Suprapubic skin (tissue), 4 donors: ENCODE results near the gene OR2A5. TPM values are rescaled to one million over a fixed set of nuclear protein-coding genes. Genes with fewer than 3 reads are reported as not detected.

Experiments used
- DNase-seq, 2 donors: peaks; one replicate each; pipeline ENCODE4 v3.0.0-alpha.2; 2019; ENCODE audit warnings: low spot score in 2 of 2
- H3K27ac ChIP-seq: fragments of 200-600 bp; sonication (generic); one replicate; pipeline ENCODE4 v1.5.1; 2019
- H3K27me3 ChIP-seq: fragments of 200-600 bp; sonication (generic); one replicate; pipeline ENCODE4 v1.5.1; 2019
- H3K36me3 ChIP-seq: fragments of 200-600 bp; sonication (generic); one replicate; pipeline ENCODE4 v1.5.1; 2019
- H3K4me1 ChIP-seq: fragments of 200-600 bp; sonication (generic); one replicate; pipeline ENCODE4 v1.5.1; 2019
- H3K4me3 ChIP-seq: fragments of 200-600 bp; sonication (generic); one replicate; pipeline ENCODE4 v1.5.1; 2019; ENCODE audit warnings: mild to moderate bottlenecking
- H3K9me3 ChIP-seq: fragments of 200-600 bp; sonication (generic); one replicate; pipeline ENCODE4 v1.5.1; 2019
- EP300 ChIP-seq: sonication (generic); formaldehyde crosslinking; IDR thresholded peaks from one replicate; pipeline ENCODE4 v1.6.1; 2017; ENCODE audit warnings: antibody characterized with exemption
- POLR2A ChIP-seq, 2 donors: fragments of 450-650 bp; IDR thresholded peaks; one replicate each; pipeline ENCODE4 v1.6.1; 2017; ENCODE audit warnings: antibody characterized with exemption in 2 of 2, mild to moderate bottlenecking in 2 of 2, moderate library complexity in 2 of 2
- POLR2AphosphoS5 ChIP-seq, 3 donors: sonication (generic); formaldehyde crosslinking; IDR thresholded peaks; one replicate each; pipeline ENCODE4 v1.6.1; 2017; ENCODE audit warnings: antibody characterized with exemption in 3 of 3
- WGBS: methylation state at CpG from one replicate; pipeline ENCODE4 v1.1.5; 2018; 5-methylcytosine and 5-hydroxymethylcytosine counted together
- total RNA-seq, 4 donors: library from RNA; depleted of rRNA; stranded (reverse); fragments of >200 nt; gene quantifications; one replicate each; pipeline ENCODE4 v1.1.0, GENCODE V29; 2016
- TF ChIP-seq, protein P1 (sequence below), 2 donors: fragments of 200-600 bp in 1 of 2; fragments of 450-650 bp in 1 of 2; sonication (generic) in 1 of 2; IDR thresholded peaks; one replicate each; pipeline ENCODE4 v1.5.1; 2016 to 2019; ENCODE audit warnings: antibody characterized with exemption in 2 of 2, mild to moderate bottlenecking in 1 of 2, moderate library complexity in 1 of 2

Gene OR2A5
- total RNA-seq, 4 donors from 2014 or later = not detected

DNA sequence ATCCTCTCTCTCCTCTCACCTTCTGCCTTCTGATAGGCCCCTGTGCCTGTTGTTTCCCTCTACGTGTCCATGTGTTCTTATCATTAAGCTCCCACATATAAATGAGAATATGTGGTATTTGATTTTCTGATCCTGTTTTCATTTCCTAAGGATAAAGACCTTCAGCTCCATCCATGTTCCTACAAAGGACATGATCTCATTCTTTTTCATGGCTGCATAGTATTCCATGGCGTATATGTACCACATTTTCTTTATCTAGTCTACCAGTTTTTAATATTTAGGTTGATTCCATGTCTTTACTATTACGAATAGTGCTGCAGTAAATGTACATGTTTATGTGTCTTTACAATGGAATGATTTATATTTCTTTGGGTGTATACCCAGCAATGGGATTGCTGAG lies 41.9 kb downstream of the OR2A5 start:
- no peak overlapping the region for H3K4me3 ChIP-seq

DNA sequence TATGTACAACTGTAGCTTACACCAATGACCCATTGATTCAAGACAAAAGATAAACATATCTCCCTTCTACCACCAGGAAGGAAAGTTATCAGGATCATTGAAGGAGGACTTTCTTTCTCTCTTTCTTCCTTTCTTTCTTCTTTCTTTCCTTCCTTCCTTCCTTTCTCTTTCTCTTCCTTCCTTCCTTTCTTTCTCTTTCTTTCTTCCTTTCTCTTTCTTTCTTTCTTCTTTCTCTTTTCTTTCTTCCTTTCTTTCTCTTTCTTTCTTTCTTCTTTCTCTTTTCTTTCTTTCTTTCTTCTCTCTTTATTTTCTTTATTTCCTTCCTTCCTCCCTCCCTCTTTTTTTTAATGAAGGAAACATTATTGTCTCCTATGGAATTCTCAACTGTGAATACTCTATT lies 50.0 kb downstream of the OR2A5 start:
- no peak for DNase-seq
- H3K4me1 ChIP-seq = no peaks in the 10 kb centered on the region
- no peak overlapping the region for H3K4me3 ChIP-seq
- H3K36me3 ChIP-seq = no peaks in the 10 kb centered on the region
- no peak for TF ChIP-seq POLR2A (IDR thresholded peaks at IDR 0.05)
- TF ChIP-seq, protein P1, sequence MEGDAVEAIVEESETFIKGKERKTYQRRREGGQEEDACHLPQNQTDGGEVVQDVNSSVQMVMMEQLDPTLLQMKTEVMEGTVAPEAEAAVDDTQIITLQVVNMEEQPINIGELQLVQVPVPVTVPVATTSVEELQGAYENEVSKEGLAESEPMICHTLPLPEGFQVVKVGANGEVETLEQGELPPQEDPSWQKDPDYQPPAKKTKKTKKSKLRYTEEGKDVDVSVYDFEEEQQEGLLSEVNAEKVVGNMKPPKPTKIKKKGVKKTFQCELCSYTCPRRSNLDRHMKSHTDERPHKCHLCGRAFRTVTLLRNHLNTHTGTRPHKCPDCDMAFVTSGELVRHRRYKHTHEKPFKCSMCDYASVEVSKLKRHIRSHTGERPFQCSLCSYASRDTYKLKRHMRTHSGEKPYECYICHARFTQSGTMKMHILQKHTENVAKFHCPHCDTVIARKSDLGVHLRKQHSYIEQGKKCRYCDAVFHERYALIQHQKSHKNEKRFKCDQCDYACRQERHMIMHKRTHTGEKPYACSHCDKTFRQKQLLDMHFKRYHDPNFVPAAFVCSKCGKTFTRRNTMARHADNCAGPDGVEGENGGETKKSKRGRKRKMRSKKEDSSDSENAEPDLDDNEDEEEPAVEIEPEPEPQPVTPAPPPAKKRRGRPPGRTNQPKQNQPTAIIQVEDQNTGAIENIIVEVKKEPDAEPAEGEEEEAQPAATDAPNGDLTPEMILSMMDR (IDR thresholded peaks at IDR 0.05) = no peak
- no peak for TF ChIP-seq POLR2AphosphoS5 (IDR thresholded peaks at IDR 0.05)
- no peak for TF ChIP-seq EP300
- H3K27ac ChIP-seq = no peak overlapping the region
- no peaks in the 10 kb centered on the region for H3K9me3 ChIP-seq
- no peaks in the 10 kb centered on the region for H3K27me3 ChIP-seq

More for the DNA sequence above, 41.9 kb downstream of the OR2A5 start:
- Histone ChIP-seq H3K36me3 (no peaks in the 10 kb centered on the region), H3K27me3 (no peaks in the 10 kb centered on the region), H3K4me1 (no peaks in the 10 kb centered on the region), H3K9me3 (no peaks in the 10 kb centered on the region), H3K27ac (no peak overlapping the region)
- TF ChIP-seq EP300 = no peak
- no peak for TF ChIP-seq POLR2AphosphoS5 (IDR thresholded peaks at IDR 0.05)
- TF ChIP-seq, protein P1 (IDR thresholded peaks at IDR 0.05) = no peak
- TF ChIP-seq POLR2A (IDR thresholded peaks at IDR 0.05) = no peak
- 88% methylated on average over 3 of the region's 3 CpGs for WGBS
- no peak for DNase-seq

DNA sequence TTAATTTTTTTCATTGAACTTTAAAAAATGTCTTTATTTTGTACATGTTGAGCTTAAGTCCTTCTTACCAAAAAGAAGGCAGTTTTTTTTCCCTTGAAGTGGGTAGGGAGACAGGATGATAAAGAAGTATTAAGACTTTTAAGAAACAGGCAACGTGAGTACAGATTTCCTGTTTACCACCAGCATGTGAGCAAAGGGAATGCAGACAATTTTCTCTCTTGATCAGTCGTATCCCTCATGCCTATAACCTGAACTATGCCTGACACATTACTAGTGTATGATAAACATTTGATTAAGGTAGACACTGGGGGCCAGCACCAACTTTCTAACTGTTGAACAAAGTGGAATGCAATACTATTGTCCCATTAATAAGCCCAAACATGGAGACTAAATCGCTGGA lies 51.9 kb downstream of the OR2A5 start:
- DNase-seq = no peak
- H3K4me3 ChIP-seq = no peak overlapping the region
- 55% methylated on average over 3 of the region's 3 CpGs for WGBS
- H3K27ac ChIP-seq = no peak overlapping the region
- no peaks in the 10 kb centered on the region for H3K9me3 ChIP-seq
- no peaks in the 10 kb centered on the region for H3K27me3 ChIP-seq
- TF ChIP-seq POLR2A (IDR thresholded peaks at IDR 0.05) (no peak), EP300 (no peak), POLR2AphosphoS5 (IDR thresholded peaks at IDR 0.05) (no peak)
- TF ChIP-seq, protein P1 (IDR thresholded peaks at IDR 0.05) = no peak
- H3K36me3 ChIP-seq = no peaks in the 10 kb centered on the region
- no peaks in the 10 kb centered on the region for H3K4me1 ChIP-seq

DNA sequence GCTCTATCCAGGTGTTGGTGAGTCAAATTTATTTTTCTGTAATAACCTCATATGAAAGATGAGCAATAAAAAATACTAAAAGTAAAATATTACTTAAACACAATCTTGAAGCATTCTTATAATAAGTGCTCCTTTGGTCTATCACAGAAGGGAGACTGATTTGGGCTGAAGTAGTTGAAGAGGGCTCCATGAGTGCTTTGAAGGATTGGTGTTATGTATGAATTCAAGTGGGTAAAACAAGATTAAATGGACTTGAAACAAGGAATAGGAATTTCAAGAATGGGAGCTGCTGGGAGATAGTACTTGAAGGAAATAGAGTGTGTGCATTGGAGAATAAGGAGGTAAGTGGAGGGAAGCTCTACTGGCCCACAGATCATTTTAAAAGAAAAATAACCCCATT lies 53.3 kb downstream of the OR2A5 start:
- H3K36me3 ChIP-seq = no peaks in the 10 kb centered on the region
- TF ChIP-seq, protein P1 (IDR thresholded peaks at IDR 0.05) = no peak
- TF ChIP-seq POLR2A (IDR thresholded peaks at IDR 0.05) (no peak), EP300 (no peak), POLR2AphosphoS5 (IDR thresholded peaks at IDR 0.05) (no peak)
- H3K27ac ChIP-seq = no peak overlapping the region
- no peak for DNase-seq
- H3K27me3 ChIP-seq = no peaks in the 10 kb centered on the region
- H3K4me3 ChIP-seq = no peak overlapping the region
- H3K4me1 ChIP-seq = no peaks in the 10 kb centered on the region
- H3K9me3 ChIP-seq = no peaks in the 10 kb centered on the region

DNA sequence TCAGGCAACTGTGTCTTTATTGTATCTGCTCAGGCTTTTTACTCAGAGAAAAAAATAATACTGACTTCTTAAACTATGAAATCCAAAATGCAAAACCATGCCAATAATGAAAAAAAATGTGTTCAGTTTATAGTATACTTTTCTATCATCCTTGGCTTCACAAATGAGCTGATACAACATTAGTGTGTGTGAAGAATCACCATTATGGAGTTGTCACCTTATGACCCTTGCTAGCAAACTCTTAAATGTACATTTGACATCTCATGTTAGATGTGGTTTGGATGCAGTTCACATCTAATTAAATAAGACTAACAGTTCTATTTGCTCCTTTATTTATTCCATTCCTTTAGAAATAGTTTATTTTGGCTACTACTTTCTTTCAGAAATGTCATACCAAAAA lies 56.5 kb downstream of the OR2A5 start:
- H3K27me3 ChIP-seq = no peaks in the 10 kb centered on the region
- no peaks in the 10 kb centered on the region for H3K4me1 ChIP-seq
- no peak overlapping the region for H3K4me3 ChIP-seq
- TF ChIP-seq, protein P1 (IDR thresholded peaks at IDR 0.05) = no peak
- no peak for TF ChIP-seq EP300
- no peak for TF ChIP-seq POLR2AphosphoS5 (IDR thresholded peaks at IDR 0.05)
- TF ChIP-seq POLR2A (IDR thresholded peaks at IDR 0.05) = no peak
- no peaks in the 10 kb centered on the region for H3K36me3 ChIP-seq
- H3K9me3 ChIP-seq = no peaks in the 10 kb centered on the region
- no peak for DNase-seq
- H3K27ac ChIP-seq = no peak overlapping the region

Other genes with a start within 250 kb of the OR2A5 start
- gene TCAF1, start 146.8 kb upstream of the OR2A5 start, total RNA-seq = 10 to 100 TPM; 26.6 to 56.7 (median 30.7) TPM
- not detected for gene OR2F2, start 113.7 kb upstream of the OR2A5 start, total RNA-seq
- not detected for gene OR2F1, start 94.1 kb upstream of the OR2A5 start, total RNA-seq
- not detected for gene OR6B1, start 48.6 kb upstream of the OR2A5 start, total RNA-seq
- gene OR2A25, start 20.9 kb downstream of the OR2A5 start, total RNA-seq = not detected
- gene OR2A12, start 37.3 kb downstream of the OR2A5 start, total RNA-seq = not detected
- gene OR2A2, start 60.6 kb downstream of the OR2A5 start, total RNA-seq = not detected
- not detected for gene OR2A14, start 74.2 kb downstream of the OR2A5 start, total RNA-seq
- 10 to 100 TPM in 3 of 4 donors, 1 to 10 TPM in 1; 7.5 to 35.0 (median 20.2) TPM for gene CTAGE4, start 134.5 kb downstream of the OR2A5 start, total RNA-seq
- 10 to 100 TPM; 15.5 to 31.6 (median 17.4) TPM for gene ARHGEF35, start 146.9 kb downstream of the OR2A5 start, total RNA-seq
- under 1 TPM in 1 of 4 donors, not detected in 3; 0.56 TPM for gene OR2A42, start 190.7 kb downstream of the OR2A5 start, total RNA-seq
- gene OR2A7, start 215.8 kb downstream of the OR2A5 start, total RNA-seq = 10 to 100 TPM; 14.6 to 64.2 (median 42.0) TPM
- 10 to 100 TPM in 2 of 4 donors, 1 to 10 TPM in 2; 4.7 to 16.7 (median 7.8) TPM for gene CTAGE8, start 220.3 kb downstream of the OR2A5 start, total RNA-seq